GM12873 (cell line): ENCODE data around the gene MGRN1.

Experiments used
- CTCF ChIP-seq: IDR thresholded peaks from 2 replicates; pipeline ENCODE4 v1.5.1; 2012; ENCODE audit warnings: low read depth, mild to moderate bottlenecking, moderate library complexity, low read length, control low read depth; ENCODE audit not compliant: insufficient read depth; ENCODE audit errors: missing control alignments

The MGRN1 gene

GRCh38 chr16:4656695-4657686 lies 32.4 kb downstream of the MGRN1 start:
- no peak for TF ChIP-seq CTCF

GRCh38 chr16:4659363-4660353 lies 35.0 kb downstream of the MGRN1 start:
- no peak for TF ChIP-seq CTCF

- TF ChIP-seq CTCF, result no peak
Observed at GRCh38 chr16:4660454-4661007, 35.9 kb downstream of the MGRN1 start.

- no peak for TF ChIP-seq CTCF
Observed at GRCh38 chr16:4661661-4662060, 37.0 kb downstream of the MGRN1 start.

- no peak for TF ChIP-seq CTCF
Observed at GRCh38 chr16:4663465-4663776, 38.8 kb downstream of the MGRN1 start.

- TF ChIP-seq CTCF, result no peak
Observed at GRCh38 chr16:4663777-4664465, 39.3 kb downstream of the MGRN1 start.
